ENCODE results near the gene CCSER1. TPM values are rescaled to one million over a fixed set of nuclear protein-coding genes. Genes with fewer than 3 reads are reported as not detected.

The CCSER1 gene
- total and polyA plus RNA-seq, 2 experiments from 2014 or later, result 5.2 to 23.4 TPM

- no peak overlapping the region for H3K4me3 ChIP-seq
- no peak for DNase-seq (ENCODE audit: low spot score)
- no peaks in the 10 kb centered on the region for H3K4me1 ChIP-seq (ENCODE audit: insufficient read depth)
- H2AFZ ChIP-seq, result no peak overlapping the region
- H3K9me2 ChIP-seq (replicated peaks; ENCODE audit: insufficient read depth), result no peaks in the 10 kb centered on the region
- H4K20me1 ChIP-seq (ENCODE audit: insufficient read depth, poor library complexity, severe bottlenecking), result no peaks in the 10 kb centered on the region
- no peaks in the 10 kb centered on the region for H3K9me3 ChIP-seq (ENCODE audit: low read depth)
- H3K79me2 ChIP-seq, result peaks cover 4% of the 10 kb centered on the region
- no peak overlapping the region for H3K27ac ChIP-seq
- no peak overlapping the region for H3K4me2 ChIP-seq
- H3K27me3 ChIP-seq, result no peaks in the 10 kb centered on the region
- WGBS (ENCODE audit: low lambda C conversion rate, missing lambda C conversion rate), result 78% methylated on average over 4 of the region's 4 CpGs
- no peaks in the 10 kb centered on the region for H3K36me3 ChIP-seq (replicated peaks; ENCODE audit: insufficient read depth, low read depth)
- TF ChIP-seq EZH2phosphoT487 (IDR thresholded peaks at IDR 0.05; ENCODE audit: low read depth, severe bottlenecking, unreplicated experiment), result no peak
- TF ChIP-seq, protein P1, sequence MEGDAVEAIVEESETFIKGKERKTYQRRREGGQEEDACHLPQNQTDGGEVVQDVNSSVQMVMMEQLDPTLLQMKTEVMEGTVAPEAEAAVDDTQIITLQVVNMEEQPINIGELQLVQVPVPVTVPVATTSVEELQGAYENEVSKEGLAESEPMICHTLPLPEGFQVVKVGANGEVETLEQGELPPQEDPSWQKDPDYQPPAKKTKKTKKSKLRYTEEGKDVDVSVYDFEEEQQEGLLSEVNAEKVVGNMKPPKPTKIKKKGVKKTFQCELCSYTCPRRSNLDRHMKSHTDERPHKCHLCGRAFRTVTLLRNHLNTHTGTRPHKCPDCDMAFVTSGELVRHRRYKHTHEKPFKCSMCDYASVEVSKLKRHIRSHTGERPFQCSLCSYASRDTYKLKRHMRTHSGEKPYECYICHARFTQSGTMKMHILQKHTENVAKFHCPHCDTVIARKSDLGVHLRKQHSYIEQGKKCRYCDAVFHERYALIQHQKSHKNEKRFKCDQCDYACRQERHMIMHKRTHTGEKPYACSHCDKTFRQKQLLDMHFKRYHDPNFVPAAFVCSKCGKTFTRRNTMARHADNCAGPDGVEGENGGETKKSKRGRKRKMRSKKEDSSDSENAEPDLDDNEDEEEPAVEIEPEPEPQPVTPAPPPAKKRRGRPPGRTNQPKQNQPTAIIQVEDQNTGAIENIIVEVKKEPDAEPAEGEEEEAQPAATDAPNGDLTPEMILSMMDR (IDR thresholded peaks at IDR 0.05; ENCODE audit: poor library complexity), result no peak
- no peak for TF ChIP-seq EZH2 (IDR thresholded peaks at IDR 0.05; ENCODE audit: borderline replicate concordance)
Observed at GRCh38 chr4:90220459-90220858, 93.3 kb downstream of the CCSER1 start.

DNA sequence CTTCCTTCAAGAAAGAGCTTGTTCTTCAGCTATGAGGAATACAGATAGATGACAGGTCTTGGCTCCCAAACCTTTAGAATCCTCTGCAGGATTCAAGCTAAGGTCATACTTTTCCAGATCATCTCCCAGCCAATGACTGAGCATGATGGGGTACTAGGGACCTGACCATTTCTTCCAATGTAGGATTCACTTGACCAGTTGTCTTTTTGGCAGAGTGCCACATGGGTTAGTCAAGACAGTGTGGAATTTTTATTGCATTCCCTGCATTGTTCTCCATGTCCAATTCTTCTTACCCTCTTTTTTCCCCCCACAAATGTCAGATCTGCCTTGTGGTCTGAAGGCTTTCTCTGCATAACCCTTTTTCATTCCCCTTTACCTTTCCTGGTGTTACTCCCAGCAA, 99.5 kb downstream of the CCSER1 start:
- H3K4me2 ChIP-seq, result no peak overlapping the region
- no peak for TF ChIP-seq EZH2 (IDR thresholded peaks at IDR 0.05; ENCODE audit: borderline replicate concordance)
- TF ChIP-seq, protein P1 (IDR thresholded peaks at IDR 0.05; ENCODE audit: poor library complexity), result no peak
- TF ChIP-seq EZH2phosphoT487 (IDR thresholded peaks at IDR 0.05; ENCODE audit: low read depth, severe bottlenecking, unreplicated experiment), result no peak

DNA sequence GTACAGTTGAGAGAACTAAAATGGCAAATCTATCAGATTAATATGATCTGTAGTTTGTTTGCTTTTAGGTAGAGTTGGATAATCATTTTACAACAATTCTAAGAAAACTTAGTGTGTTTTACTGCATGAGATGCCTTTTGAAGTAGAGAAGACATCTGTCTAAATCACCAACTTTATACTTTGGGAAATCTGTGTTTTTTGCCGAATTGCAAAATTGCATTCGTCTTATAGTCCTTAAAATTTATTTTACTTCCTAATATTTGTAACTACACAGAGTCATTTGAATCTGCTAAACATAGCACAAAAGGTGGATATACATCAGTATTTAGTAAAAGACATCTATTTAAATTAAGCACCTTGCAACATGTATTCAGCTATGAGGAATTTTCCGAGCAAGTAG, 100.0 kb downstream of the CCSER1 start:
- Histone ChIP-seq H2AFZ (no peak overlapping the region), H3K4me3 (no peak overlapping the region), H3K4me2 (no peak overlapping the region), H3K4me1 (ENCODE audit: insufficient read depth) (no peaks in the 10 kb centered on the region), H3K27ac (no peak overlapping the region), H3K36me3 (replicated peaks; ENCODE audit: insufficient read depth, low read depth) (no peaks in the 10 kb centered on the region), H3K9me3 (ENCODE audit: low read depth) (no peaks in the 10 kb centered on the region), H3K79me2 (no peaks in the 10 kb centered on the region), H4K20me1 (ENCODE audit: insufficient read depth, poor library complexity, severe bottlenecking) (no peaks in the 10 kb centered on the region), H3K9me2 (replicated peaks; ENCODE audit: insufficient read depth) (no peaks in the 10 kb centered on the region), H3K27me3 (no peaks in the 10 kb centered on the region)
- 97% methylated on average over 3 of the region's 3 CpGs for WGBS (ENCODE audit: low lambda C conversion rate, missing lambda C conversion rate)
- DNase-seq (ENCODE audit: low spot score), result no peak
- TF ChIP-seq EZH2phosphoT487 (IDR thresholded peaks at IDR 0.05; ENCODE audit: low read depth, severe bottlenecking, unreplicated experiment) (no peak), EZH2 (IDR thresholded peaks at IDR 0.05; ENCODE audit: borderline replicate concordance) (no peak)
- TF ChIP-seq, protein P1 (IDR thresholded peaks at IDR 0.05; ENCODE audit: poor library complexity), result no peak

More for the DNA sequence above, 99.5 kb downstream of the CCSER1 start:
- Histone ChIP-seq H3K9me2 (replicated peaks; ENCODE audit: insufficient read depth) (no peaks in the 10 kb centered on the region), H4K20me1 (ENCODE audit: insufficient read depth, poor library complexity, severe bottlenecking) (no peaks in the 10 kb centered on the region), H3K27me3 (no peaks in the 10 kb centered on the region), H3K4me1 (ENCODE audit: insufficient read depth) (no peaks in the 10 kb centered on the region), H3K4me3 (no peak overlapping the region), H3K79me2 (no peaks in the 10 kb centered on the region), H3K27ac (no peak overlapping the region), H3K9me3 (ENCODE audit: low read depth) (no peaks in the 10 kb centered on the region), H3K36me3 (replicated peaks; ENCODE audit: insufficient read depth, low read depth) (no peaks in the 10 kb centered on the region), H2AFZ (no peak overlapping the region)
- no peak for DNase-seq (ENCODE audit: low spot score)

Measured in hepatocyte (in vitro differentiated cells).